Measurements from ENCODE around the gene TBC1D10A.
A peak's percentile ranks its signal among the peaks of the same experiment; 100 is the strongest.

The TBC1D10A gene

GRCh38 chr22:30282616-30283046 lies 44.1 kb downstream of the TBC1D10A start:
- peak overlapping the region; percentile 71 to 78 (median 76) for H3K9ac ChIP-seq
- H4K20me1 ChIP-seq: 0 out of 22 replicates have a peak, but pooled peaks cover 0 to 7% (median 0%) of the 10 kb centered on the region in 11 experiments
- peaks cover 0 to 11% (median 0%) of the 10 kb centered on the region in 11 experiments; a peak in 1 of 22 replicates for H3K36me3 ChIP-seq
- H3K27me3 ChIP-seq: no peaks in the 10 kb centered on the region
- no peaks in the 10 kb centered on the region for H3K9me3 ChIP-seq (replicated peaks in 1 of 11)
- no peak for TF ChIP-seq Cebpa-rat (IDR thresholded peaks at IDR 0.05)
- peak overlapping the region; percentile 85 to 100 (median 97) for H3K4me2 ChIP-seq
- H3K27ac ChIP-seq: peak overlapping the region; percentile 74 to 94 (median 90)
- H3K4me3 ChIP-seq: peak overlapping the region in 9 of 10 experiments; percentile 35 to 62 (median 50); a peak in 16 of 20 replicates
- peaks cover 51 to 100% (median 89%) of the 10 kb centered on the region in 10 experiments for H3K4me1 ChIP-seq

- Histone ChIP-seq H3K36me3 (peaks cover 0 to 8% (median 0%) of the 10 kb centered on the region in 11 experiments; a peak in 1 of 22 replicates), H3K9me3 (replicated peaks in 1 of 11) (no peaks in the 10 kb centered on the region), H3K4me2 (peak overlapping the region in 9 of 11 experiments; percentile 5 to 100 (median 27); a peak in 12 of 22 replicates), H3K27ac (peak overlapping the region; percentile 2 to 99 (median 71); a peak in 13 of 22 replicates), H4K20me1 (no peaks in the 10 kb centered on the region), H3K9ac (peak overlapping the region in 2 of 11 experiments; percentile 9 to 36; a peak in 1 of 22 replicates), H3K4me3 (no peak overlapping the region), H3K4me1 (peaks cover 72 to 100% (median 99%) of the 10 kb centered on the region in 10 experiments), H3K27me3 (no peaks in the 10 kb centered on the region)
- TF ChIP-seq Cebpa-rat (IDR thresholded peaks at IDR 0.05): no peak
Observed at GRCh38 chr22:30280505-30280904, 46.2 kb downstream of the TBC1D10A start.

GRCh38 chr22:30279932-30280331 lies 46.8 kb downstream of the TBC1D10A start:
- Histone ChIP-seq H3K9ac (peak overlapping the region in 5 of 11 experiments; percentile 6 to 73 (median 37); a peak in 10 of 22 replicates), H3K4me2 (peak overlapping the region in 10 of 11 experiments; percentile 87 to 100 (median 98); a peak in 20 of 22 replicates), H3K4me3 (peak overlapping the region in 2 of 10 experiments; percentile 33 to 48; a peak in 1 of 20 replicates), H4K20me1 (no peaks in the 10 kb centered on the region), H3K27me3 (no peaks in the 10 kb centered on the region), H3K4me1 (peaks cover 78 to 100% (median 99%) of the 10 kb centered on the region in 10 experiments), H3K36me3 (0 out of 22 replicates have a peak, but pooled peaks cover 0 to 2% (median 0%) of the 10 kb centered on the region in 11 experiments), H3K9me3 (replicated peaks in 1 of 11) (no peaks in the 10 kb centered on the region), H3K27ac (peak overlapping the region; percentile 35 to 99 (median 84); a peak in 19 of 22 replicates)
- no peak for TF ChIP-seq Cebpa-rat (IDR thresholded peaks at IDR 0.05)

DNA sequence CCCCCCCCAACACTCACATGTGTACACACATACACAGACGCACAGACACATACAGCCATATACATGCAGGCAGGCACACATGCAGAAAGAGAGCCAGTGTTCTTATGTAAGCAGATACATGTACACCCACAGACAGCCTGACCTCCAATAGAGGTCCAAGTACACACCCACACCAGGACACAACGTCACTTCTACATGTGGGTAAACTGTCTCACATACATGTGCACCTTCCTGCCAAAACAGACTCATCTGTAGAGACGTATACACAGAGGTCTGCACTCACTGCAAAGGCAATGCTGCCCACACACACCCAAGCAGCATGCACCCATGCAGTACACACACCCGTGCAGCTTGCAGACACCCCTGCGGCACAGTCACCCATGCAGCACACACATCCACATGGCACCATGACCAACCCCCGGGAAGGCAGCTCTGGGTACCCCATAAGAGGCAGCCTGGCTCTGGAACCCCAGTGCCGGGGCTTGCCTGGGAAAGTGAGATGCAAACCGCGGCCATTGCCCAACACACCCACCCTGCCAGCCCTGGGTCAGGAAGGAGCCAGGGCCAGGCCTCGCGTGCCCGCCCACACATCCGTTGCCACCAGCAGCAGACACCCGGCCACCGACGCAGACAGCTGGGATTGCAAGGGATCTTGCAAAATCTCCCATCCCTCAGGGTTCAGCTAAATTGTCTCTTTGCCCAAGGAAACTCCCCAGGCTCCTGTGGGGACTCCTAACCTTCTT lies 47.5 kb downstream of the TBC1D10A start:
- TF ChIP-seq Cebpa-rat (IDR thresholded peaks at IDR 0.05): peak in 9 of 11 experiments; percentile 25 to 76 (median 63); a peak in 9 of 22 replicates
- Histone ChIP-seq H3K9ac (peak overlapping the region in 7 of 11 experiments; percentile 10 to 77 (median 37); a peak in 9 of 22 replicates), H3K9me3 (replicated peaks in 1 of 11) (no peaks in the 10 kb centered on the region), H3K4me1 (peaks cover 83 to 100% (median 99%) of the 10 kb centered on the region in 10 experiments), H3K27ac (peak overlapping the region; percentile 60 to 99 (median 84); a peak in 18 of 22 replicates), H3K36me3 (no peaks in the 10 kb centered on the region), H3K4me3 (peak overlapping the region in 3 of 10 experiments; percentile 4 to 48 (median 33); a peak in 4 of 20 replicates), H4K20me1 (no peaks in the 10 kb centered on the region), H3K4me2 (peak overlapping the region; percentile 5 to 100 (median 98); a peak in 21 of 22 replicates), H3K27me3 (no peaks in the 10 kb centered on the region)

GRCh38 chr22:30277547-30278344 lies 49.0 kb downstream of the TBC1D10A start:
- H3K36me3 ChIP-seq: no peaks in the 10 kb centered on the region
- H3K4me2 ChIP-seq: peak overlapping the region; percentile 86 to 100 (median 98)
- peak overlapping the region; percentile 22 to 77 (median 58); a peak in 19 of 22 replicates for H3K9ac ChIP-seq

GRCh38 chr22:30276039-30276438 lies 50.7 kb downstream of the TBC1D10A start:
- Histone ChIP-seq H3K4me3 (peak overlapping the region in 5 of 10 experiments; percentile 2 to 25 (median 19); a peak in 3 of 20 replicates), H3K9ac (peak overlapping the region; percentile 42 to 75 (median 71); a peak in 20 of 22 replicates), H3K4me2 (peak overlapping the region; percentile 86 to 100 (median 98)), H3K27me3 (no peaks in the 10 kb centered on the region), H3K27ac (peak overlapping the region; percentile 71 to 99 (median 84)), H4K20me1 (no peaks in the 10 kb centered on the region), H3K36me3 (peaks cover 0 to 8% (median under 1%) of the 10 kb centered on the region in 11 experiments; a peak in 6 of 22 replicates), H3K4me1 (peaks cover 79 to 100% (median 99%) of the 10 kb centered on the region in 10 experiments), H3K9me3 (replicated peaks in 1 of 11) (no peaks in the 10 kb centered on the region)
- TF ChIP-seq Cebpa-rat (IDR thresholded peaks at IDR 0.05): peak in 3 of 11 experiments; percentile 51 to 69 (median 60); a peak in 5 of 22 replicates

More at GRCh38 chr22:30277547-30278344, 49.0 kb downstream of the TBC1D10A start:
- H3K27me3 ChIP-seq: no peaks in the 10 kb centered on the region
- peak overlapping the region; percentile 60 to 99 (median 84) for H3K27ac ChIP-seq
- H3K9me3 ChIP-seq (replicated peaks in 1 of 11): no peaks in the 10 kb centered on the region
- TF ChIP-seq Cebpa-rat (IDR thresholded peaks at IDR 0.05): no peak
- peaks cover 79 to 100% (median 99%) of the 10 kb centered on the region in 10 experiments for H3K4me1 ChIP-seq
- no peaks in the 10 kb centered on the region for H4K20me1 ChIP-seq
- peak overlapping the region in 5 of 10 experiments; percentile 37 to 51 (median 48); a peak in 9 of 20 replicates for H3K4me3 ChIP-seq

DNA sequence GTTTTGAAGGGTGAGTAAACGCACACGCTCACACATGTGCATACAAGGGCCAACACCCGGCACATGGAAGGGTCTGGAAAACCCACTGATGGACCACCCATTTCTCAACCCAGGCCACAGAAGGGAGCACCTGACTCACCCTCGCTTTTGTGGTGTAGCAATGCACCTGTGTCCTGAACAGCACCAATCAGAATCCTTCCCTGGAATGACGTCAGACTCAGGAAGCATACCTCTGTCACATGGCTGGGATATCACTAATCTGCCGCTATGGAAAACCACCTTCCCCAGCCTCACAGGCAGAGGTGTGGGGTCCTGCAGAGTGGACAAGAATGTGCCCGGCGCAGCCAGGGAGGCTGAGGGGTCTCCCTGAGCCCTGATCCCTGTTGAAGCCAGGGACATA lies 51.1 kb downstream of the TBC1D10A start:
- H3K4me1 ChIP-seq: peaks cover 84 to 100% (median 99%) of the 10 kb centered on the region in 10 experiments
- H3K27me3 ChIP-seq: no peaks in the 10 kb centered on the region
- H4K20me1 ChIP-seq: no peaks in the 10 kb centered on the region
- TF ChIP-seq Cebpa-rat (IDR thresholded peaks at IDR 0.05): no peak
- H3K9me3 ChIP-seq (replicated peaks in 1 of 11): no peaks in the 10 kb centered on the region
- H3K4me3 ChIP-seq: peak overlapping the region in 4 of 10 experiments; percentile 2 to 25 (median 12); a peak in 3 of 20 replicates
- H3K4me2 ChIP-seq: peak overlapping the region; percentile 86 to 100 (median 98)
- H3K36me3 ChIP-seq: peaks cover 0 to 12% (median 4%) of the 10 kb centered on the region in 11 experiments; a peak in 7 of 22 replicates
- H3K9ac ChIP-seq: peak overlapping the region; percentile 42 to 75 (median 71); a peak in 20 of 22 replicates
- H3K27ac ChIP-seq: peak overlapping the region; percentile 71 to 99 (median 84)

- Histone ChIP-seq H3K9ac (peak overlapping the region in 9 of 11 experiments; percentile 3 to 75 (median 49); a peak in 9 of 22 replicates), H4K20me1 (no peaks in the 10 kb centered on the region), H3K36me3 (peaks cover 0 to 24% (median 11%) of the 10 kb centered on the region in 11 experiments; a peak in 12 of 22 replicates), H3K27ac (peak overlapping the region; percentile 71 to 99 (median 84); a peak in 20 of 22 replicates), H3K9me3 (replicated peaks in 1 of 11) (no peaks in the 10 kb centered on the region), H3K4me3 (no peak overlapping the region), H3K4me2 (peak overlapping the region; percentile 86 to 100 (median 98)), H3K27me3 (no peaks in the 10 kb centered on the region), H3K4me1 (peaks cover 81 to 100% (median 100%) of the 10 kb centered on the region in 10 experiments)
- TF ChIP-seq Cebpa-rat (IDR thresholded peaks at IDR 0.05): no peak
Observed at GRCh38 chr22:30274437-30274812, 52.3 kb downstream of the TBC1D10A start.
